GM12892 (cell line): ENCODE results near the gene KLRC4.

Experiments
- POLR2A ChIP-seq: IDR thresholded peaks from 2 replicates; pipeline ENCODE4 v1.6.1; 2011; ENCODE audit warnings: low read depth, low read length, control low read depth
- POLR2AphosphoS5 ChIP-seq: IDR thresholded peaks from 2 replicates; pipeline ENCODE4 v1.6.1; 2011; ENCODE audit warnings: low read depth, low read length, control low read depth

- no peak for TF ChIP-seq POLR2A
- TF ChIP-seq POLR2AphosphoS5: no peak
These were observed 47.3 kb upstream of the KLRC4 start for GRCh38 chr12:10456856-10457255.
